Neural cell (in vitro differentiated cells): Measurements from ENCODE around the gene AKAP6. TPM values are rescaled to one million over a fixed set of nuclear protein-coding genes. Genes with fewer than 3 reads are reported as not detected.

Experiments
- H2AFZ ChIP-seq: fragments of 200-600, 300-800 bp; sonication (generic), shearing (Covaris generic); 2 replicates; pipeline ENCODE4 v1.6.0; 2014; ENCODE audit warnings: low read depth, mild to moderate bottlenecking, antibody characterized with exemption, low read length, moderate library complexity
- H3F3A ChIP-seq: fragments of 200-600 bp; shearing (Covaris generic); 2 replicates; pipeline ENCODE4 v1.6.1; 2016; ENCODE audit warnings: mild to moderate bottlenecking, moderate library complexity, mixed read lengths, antibody characterized with exemption, low read length; ENCODE audit not compliant: insufficient read depth, poor library complexity, severe bottlenecking
- H3K27ac ChIP-seq: fragments of 200-600, 300-800 bp; sonication (generic), shearing (Covaris generic); 2 replicates; pipeline ENCODE4 v1.5.1; 2014; ENCODE audit warnings: mild to moderate bottlenecking, low read length, moderate library complexity
- H3K27me3 ChIP-seq: fragments of 300-800, 200-600 bp; sonication (generic), shearing (Covaris generic); 2 replicates; pipeline ENCODE4 v1.6.0; 2014; ENCODE audit warnings: mild to moderate bottlenecking, low read depth, low read length, moderate library complexity; ENCODE audit not compliant: insufficient read depth
- H3K36me3 ChIP-seq: fragments of 300-800, 200-600 bp; sonication (generic), shearing (Covaris generic); 2 replicates; pipeline ENCODE4 v1.5.1; 2014; ENCODE audit warnings: mild to moderate bottlenecking, antibody characterized with exemption, low read length, moderate library complexity; ENCODE audit not compliant: insufficient read depth
- H3K4me2 ChIP-seq: fragments of 300-800, 200-600 bp; sonication (generic), shearing (Covaris generic); 2 replicates; pipeline ENCODE4 v1.6.0; 2014; ENCODE audit warnings: mild to moderate bottlenecking, low read length
- H3K4me3 ChIP-seq: fragments of 300-800, 200-600 bp; sonication (generic), shearing (Covaris generic); 2 replicates; pipeline ENCODE4 v1.5.1; 2014; ENCODE audit warnings: mild to moderate bottlenecking, low read length, moderate library complexity
- H3K79me2 ChIP-seq: fragments of 200-600 bp; shearing (Covaris generic); replicated peaks from 2 replicates; pipeline ENCODE4 v1.6.0; 2014; ENCODE audit warnings: mild to moderate bottlenecking, low read length, moderate library complexity; ENCODE audit not compliant: insufficient read depth
- H3K9ac ChIP-seq: fragments of 300-800, 200-600 bp; sonication (generic), shearing (Covaris generic); 2 replicates; pipeline ENCODE4 v1.6.1; 2016; ENCODE audit warnings: mild to moderate bottlenecking, low read length, mixed read lengths
- H3K9me2 ChIP-seq: fragments of 200-600 bp; shearing (Covaris generic); 2 replicates; pipeline ENCODE4 v1.6.1; 2016; ENCODE audit warnings: mild to moderate bottlenecking, low read length, mixed read lengths; ENCODE audit not compliant: insufficient read depth
- H3K9me3 ChIP-seq: fragments of 200-600, 300-800 bp; sonication (generic), shearing (Covaris generic); 2 replicates; pipeline ENCODE4 v1.6.1; 2016; ENCODE audit warnings: mild to moderate bottlenecking, mixed run types, low read length, moderate library complexity, mixed read lengths
- H4K20me1 ChIP-seq: fragments of 200-600 bp; shearing (Covaris generic); 2 replicates; pipeline ENCODE4 v1.6.1; 2016; ENCODE audit warnings: mild to moderate bottlenecking, mixed run types; ENCODE audit not compliant: insufficient read depth
- CTCF ChIP-seq: fragments of 450-650 bp; IDR thresholded peaks from 2 replicates; pipeline ENCODE4 v1.5.1; 2014; ENCODE audit warnings: antibody characterized with exemption, mild to moderate bottlenecking, moderate library complexity; ENCODE audit not compliant: poor library complexity, severe bottlenecking
- EP300 ChIP-seq: fragments of 450-650 bp; conservative IDR thresholded peaks from 2 replicates; pipeline ENCODE4 v1.6.1; 2014; ENCODE audit warnings: antibody characterized with exemption, mild to moderate bottlenecking, moderate library complexity; ENCODE audit not compliant: poor library complexity, severe bottlenecking
- EZH2 ChIP-seq: fragments of 200-600, 300-800 bp; shearing (Covaris generic), sonication (generic); IDR thresholded peaks from 2 replicates; pipeline ENCODE4 v1.6.1; 2014; ENCODE audit warnings: antibody characterized with exemption, low read length, borderline replicate concordance, mild to moderate bottlenecking; ENCODE audit not compliant: insufficient read depth, poor library complexity, severe bottlenecking
- MXI1 ChIP-seq: fragments of 450-650 bp; conservative IDR thresholded peaks from 2 replicates; pipeline ENCODE4 v1.6.1; 2014; ENCODE audit warnings: antibody characterized with exemption, mild to moderate bottlenecking; ENCODE audit not compliant: poor library complexity, severe bottlenecking
- POLR2AphosphoS5 ChIP-seq: IDR thresholded peaks from 2 replicates; pipeline ENCODE4 v1.6.1; 2012
- RAD21 ChIP-seq: fragments of 450-650 bp; conservative IDR thresholded peaks from 2 replicates; pipeline ENCODE4 v1.6.1; 2014; ENCODE audit warnings: antibody characterized with exemption, mild to moderate bottlenecking, moderate library complexity
- REST ChIP-seq: IDR thresholded peaks from 2 replicates; pipeline ENCODE4 v1.6.1; 2012; ENCODE audit warnings: borderline replicate concordance
- SMC3 ChIP-seq: fragments of 450-650 bp; conservative IDR thresholded peaks from 2 replicates; pipeline ENCODE4 v1.6.1; 2014; ENCODE audit warnings: antibody characterized with exemption, mild to moderate bottlenecking, moderate library complexity; ENCODE audit not compliant: poor library complexity
- TAF1 ChIP-seq: IDR thresholded peaks from 2 replicates; pipeline ENCODE4 v1.6.1; 2012; ENCODE audit warnings: low read depth
- polyA plus RNA-seq: library from polyadenylated mRNA; depleted of rRNA; stranded (reverse); fragments of >200 nt; gene quantifications from 2 replicates; pipeline ENCODE4 v1.2.3, GENCODE V29; 2014

Gene AKAP6
- polyA plus RNA-seq, 1 donor from 2014 or later, result 15.8 TPM

- H4K20me1 ChIP-seq, result no peaks in the 10 kb centered on the region
- no peaks in the 10 kb centered on the region for H3K27me3 ChIP-seq
- H3F3A ChIP-seq, result no peaks in the 10 kb centered on the region
- no peaks in the 10 kb centered on the region for H3K9me3 ChIP-seq
- H3K36me3 ChIP-seq, result no peaks in the 10 kb centered on the region
- no peak for TF ChIP-seq RAD21
- TF ChIP-seq MXI1, result no peak
- no peak for TF ChIP-seq CTCF
- no peak for TF ChIP-seq POLR2AphosphoS5
- no peak for TF ChIP-seq TAF1
- no peak for TF ChIP-seq EZH2
- TF ChIP-seq REST, result no peak
- TF ChIP-seq EP300, result no peak
- no peak overlapping the region for H3K4me2 ChIP-seq
- no peaks in the 10 kb centered on the region for H3K9me2 ChIP-seq
- no peak overlapping the region for H2AFZ ChIP-seq
- H3K27ac ChIP-seq, result no peak overlapping the region
- no peaks in the 10 kb centered on the region for H3K79me2 ChIP-seq
- H3K9ac ChIP-seq, result no peak overlapping the region
- no peak overlapping the region for H3K4me3 ChIP-seq
Observed at GRCh38 chr14:32667791-32668190, 338.7 kb downstream of the AKAP6 start.

GRCh38 chr14:32669391-32669790 is 340.3 kb downstream of the AKAP6 start:
- no peak overlapping the region for H3K27ac ChIP-seq
- H3K9me3 ChIP-seq, result no peaks in the 10 kb centered on the region
- no peaks in the 10 kb centered on the region for H3K36me3 ChIP-seq
- H3K79me2 ChIP-seq, result no peaks in the 10 kb centered on the region
- H3K4me3 ChIP-seq, result no peak overlapping the region
- no peak for TF ChIP-seq SMC3
- H4K20me1 ChIP-seq, result no peaks in the 10 kb centered on the region
- H3F3A ChIP-seq, result no peaks in the 10 kb centered on the region
- H2AFZ ChIP-seq, result no peak overlapping the region
- H3K9ac ChIP-seq, result no peak overlapping the region
- H3K4me2 ChIP-seq, result no peak overlapping the region
- H3K27me3 ChIP-seq, result no peaks in the 10 kb centered on the region
- no peaks in the 10 kb centered on the region for H3K9me2 ChIP-seq

GRCh38 chr14:32675433-32675832 is 346.3 kb downstream of the AKAP6 start:
- Histone ChIP-seq H3K27me3 (no peaks in the 10 kb centered on the region), H3K9me2 (no peaks in the 10 kb centered on the region)

More at GRCh38 chr14:32675433-32675832, 346.3 kb downstream of the AKAP6 start:
- H3F3A ChIP-seq, result no peaks in the 10 kb centered on the region
- H2AFZ ChIP-seq, result no peak overlapping the region
- peaks cover 4% of the 10 kb centered on the region for H3K36me3 ChIP-seq
- H3K4me2 ChIP-seq, result no peak overlapping the region
- H3K9ac ChIP-seq, result no peak overlapping the region
- TF ChIP-seq EZH2, result no peak
- TF ChIP-seq TAF1, result no peak
- TF ChIP-seq CTCF, result no peak
- TF ChIP-seq SMC3, result no peak
- no peak for TF ChIP-seq RAD21
- TF ChIP-seq MXI1, result no peak
- no peak for TF ChIP-seq EP300
- TF ChIP-seq REST, result no peak
- TF ChIP-seq POLR2AphosphoS5, result no peak
- no peaks in the 10 kb centered on the region for H3K9me3 ChIP-seq
- H3K4me3 ChIP-seq, result no peak overlapping the region
- no peak overlapping the region for H3K27ac ChIP-seq
- H4K20me1 ChIP-seq, result no peaks in the 10 kb centered on the region
- no peaks in the 10 kb centered on the region for H3K79me2 ChIP-seq
